Panc1 (cell line): Measurements from ENCODE around the gene MSANTD2. TPM values are rescaled to one million over a fixed set of nuclear protein-coding genes. Genes with fewer than 3 reads are reported as not detected.
"Not testable (repeated sequence)": the region's sequence is repeated elsewhere in the genome, so short reads cannot be mapped to it uniquely, and the experiment has no call there.

Source experiments
- ATAC-seq: fragments of 200-7000 bp; cut with Tn5 transposase; 2 replicates; pipeline ENCODE4 v1.9.1; 2020; ENCODE audit warnings: mild to moderate bottlenecking, moderate library complexity
- BruUV-seq: library from RNA; stranded (reverse); fragments of 400-500 nt; replicated peaks from 2 replicates; lab custom pipeline; 2021; lab: Mats Ljungman, UMichigan
- CTCF ChIA-PET: fragments of 300-600 bp; sonication (Branson Sonifier 250); formaldehyde crosslinking; loops from one replicate; lab custom pipeline; 2022; ENCODE audit warnings: antibody characterized with exemption; lab: Charles Lee
- POLR2A ChIA-PET: fragments of 300-600 bp; sonication (Branson Sonifier 250); formaldehyde crosslinking; loops from one replicate; lab custom pipeline; 2022; ENCODE audit warnings: antibody characterized with exemption; lab: Charles Lee
- DNase-seq: peaks from one replicate; pipeline ENCODE4 v3.0.0-alpha.2; 2010; ENCODE audit warnings: low read depth, low spot score
- H3K27ac ChIP-seq: 2 replicates; pipeline ENCODE4 v1.5.1; 2011; ENCODE audit warnings: mild to moderate bottlenecking, low read length, inconsistent platforms
- H3K27me3 ChIP-seq: fragments of 200-500 bp; sonication (Bioruptor generic); 2 replicates; pipeline ENCODE4 v1.6.0; 2014; ENCODE audit warnings: low read length, inconsistent platforms; ENCODE audit not compliant: control insufficient read depth, insufficient read depth
- H3K36me3 ChIP-seq: fragments of 200-500 bp; sonication (Bioruptor generic); 2 replicates; pipeline ENCODE4 v1.5.1; 2014; ENCODE audit warnings: inconsistent platforms, mild to moderate bottlenecking, low read length, moderate library complexity; ENCODE audit not compliant: control insufficient read depth, insufficient read depth
- H3K4me1 ChIP-seq: 2 replicates; pipeline ENCODE4 v1.5.1; 2011; ENCODE audit warnings: inconsistent platforms, mild to moderate bottlenecking, low read length, moderate library complexity; ENCODE audit not compliant: control insufficient read depth, insufficient read depth
- H3K4me3 ChIP-seq, 2 experiments: 2 replicates each; pipeline ENCODE4 v1.5.1; 2011 to 2012; ENCODE audit warnings: low read depth in 2 of 2, low read length in 2 of 2, mild to moderate bottlenecking in 2 of 2, inconsistent platforms in 1 of 2, moderate library complexity in 1 of 2
- H3K9me3 ChIP-seq: fragments of 200-500 bp; sonication (Bioruptor generic); 2 replicates; pipeline ENCODE4 v1.5.1; 2014; ENCODE audit warnings: low read depth, mild to moderate bottlenecking, inconsistent platforms, low read length, moderate library complexity; ENCODE audit not compliant: control insufficient read depth, insufficient read depth
- POLR2AphosphoS5 ChIP-seq: IDR thresholded peaks from 2 replicates; pipeline ENCODE4 v1.6.1; 2012; ENCODE audit warnings: mild to moderate bottlenecking, low read depth, low read length, moderate library complexity
- SIN3A ChIP-seq: IDR thresholded peaks from 2 replicates; pipeline ENCODE4 v1.6.1; 2012; ENCODE audit warnings: low read depth, mild to moderate bottlenecking, low read length, moderate library complexity, borderline replicate concordance; ENCODE audit not compliant: insufficient read depth
- TCF7L2 ChIP-seq: IDR thresholded peaks from 2 replicates; pipeline ENCODE4 v1.6.1; 2011; ENCODE audit warnings: mild to moderate bottlenecking, low read depth, low read length, inconsistent platforms
- in situ Hi-C: cut with HindIII; loops from 2 replicates; pipeline ENCODE4 v1.10.0; 2016; ENCODE audit warnings: low sequenced_read_pairs, low pct_unique_long_range_greater_than_20kb
- intact Hi-C: fragments of 100-400 bp; cut with micrococcal nuclease; formaldehyde crosslinking; loops from one replicate; pipeline ENCODE4 v1.10.0; 2022; ENCODE audit not compliant: unreplicated experiment
- total RNA-seq: library from RNA; stranded (reverse); gene quantifications from one replicate; pipeline ENCODE4 v1.2.1, GENCODE V29; 2021; ENCODE audit not compliant: unreplicated experiment
- TF ChIP-seq, protein P1 (sequence below): fragments of 450-650 bp; IDR thresholded peaks from 2 replicates; pipeline ENCODE4 v1.5.1; 2017; ENCODE audit warnings: mild to moderate bottlenecking
- TF ChIP-seq, protein P2 (sequence below), 2 experiments: IDR thresholded peaks; 2 replicates each; pipeline ENCODE4 v1.6.1; 2011 to 2012; ENCODE audit warnings: low read depth in 2 of 2, control low read depth in 1 of 2, low read length in 1 of 2, mild to moderate bottlenecking in 1 of 2, moderate library complexity in 1 of 2; ENCODE audit not compliant: insufficient read depth in 1 of 2

Gene MSANTD2
- total RNA-seq, 1 experiment from 2014 or later: 20.5 TPM

DNA sequence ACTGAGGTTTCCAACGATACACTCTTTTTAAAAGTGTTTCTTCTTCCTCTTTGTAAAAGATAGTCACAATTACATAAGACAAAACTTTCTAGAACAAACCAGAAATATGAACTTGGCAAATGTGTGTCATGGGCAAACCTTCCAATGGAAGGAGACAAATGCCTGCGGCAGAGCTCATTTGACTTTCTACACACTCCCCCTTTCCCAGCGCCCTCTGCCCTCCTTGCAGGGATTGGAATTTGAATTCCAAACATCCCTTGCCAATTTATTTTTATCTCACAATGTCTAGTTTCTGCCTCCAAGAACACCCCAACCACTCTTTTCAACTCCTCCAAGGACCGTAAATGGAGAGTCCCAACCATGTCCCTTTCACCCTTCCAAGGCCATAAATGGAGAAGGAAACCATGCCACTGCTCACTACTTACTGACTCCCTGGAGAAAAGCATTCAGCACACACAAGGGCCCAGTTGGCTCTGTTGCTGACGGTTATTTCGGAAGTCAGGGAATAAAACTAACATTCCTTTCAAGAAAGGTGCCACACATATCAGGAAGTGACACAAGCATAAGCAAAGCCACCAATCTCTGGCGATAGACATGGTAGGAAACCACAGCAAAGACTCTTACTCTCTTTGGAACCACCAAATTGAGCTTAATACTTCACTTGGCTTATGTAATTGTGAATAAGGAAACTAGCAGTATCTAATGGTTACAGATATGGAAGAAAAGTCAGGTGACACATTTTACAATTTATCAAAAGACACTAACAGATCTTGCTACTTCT lies 23.2 kb downstream of the MSANTD2 start:
- ATAC-seq (no peak), DNase-seq (no peak)
- POLR2A ChIA-PET: no interaction called here
- Histone ChIP-seq H3K4me3 (no peak overlapping the region), H3K27ac (no peak overlapping the region), H3K9me3 (no peaks in the 10 kb centered on the region), H3K36me3 (no peaks in the 10 kb centered on the region), H3K27me3 (no peaks in the 10 kb centered on the region), H3K4me1 (no peaks in the 10 kb centered on the region)
- in situ Hi-C loops: no loop called here
- intact Hi-C loops: no loop called here
- CTCF ChIA-PET: no interaction called here
- no TSS peak for BruUV-seq
- TF ChIP-seq TCF7L2 (no peak), POLR2AphosphoS5 (no peak), SIN3A (no peak)
- TF ChIP-seq, protein P1, sequence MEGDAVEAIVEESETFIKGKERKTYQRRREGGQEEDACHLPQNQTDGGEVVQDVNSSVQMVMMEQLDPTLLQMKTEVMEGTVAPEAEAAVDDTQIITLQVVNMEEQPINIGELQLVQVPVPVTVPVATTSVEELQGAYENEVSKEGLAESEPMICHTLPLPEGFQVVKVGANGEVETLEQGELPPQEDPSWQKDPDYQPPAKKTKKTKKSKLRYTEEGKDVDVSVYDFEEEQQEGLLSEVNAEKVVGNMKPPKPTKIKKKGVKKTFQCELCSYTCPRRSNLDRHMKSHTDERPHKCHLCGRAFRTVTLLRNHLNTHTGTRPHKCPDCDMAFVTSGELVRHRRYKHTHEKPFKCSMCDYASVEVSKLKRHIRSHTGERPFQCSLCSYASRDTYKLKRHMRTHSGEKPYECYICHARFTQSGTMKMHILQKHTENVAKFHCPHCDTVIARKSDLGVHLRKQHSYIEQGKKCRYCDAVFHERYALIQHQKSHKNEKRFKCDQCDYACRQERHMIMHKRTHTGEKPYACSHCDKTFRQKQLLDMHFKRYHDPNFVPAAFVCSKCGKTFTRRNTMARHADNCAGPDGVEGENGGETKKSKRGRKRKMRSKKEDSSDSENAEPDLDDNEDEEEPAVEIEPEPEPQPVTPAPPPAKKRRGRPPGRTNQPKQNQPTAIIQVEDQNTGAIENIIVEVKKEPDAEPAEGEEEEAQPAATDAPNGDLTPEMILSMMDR: no peak
- TF ChIP-seq, protein P2, sequence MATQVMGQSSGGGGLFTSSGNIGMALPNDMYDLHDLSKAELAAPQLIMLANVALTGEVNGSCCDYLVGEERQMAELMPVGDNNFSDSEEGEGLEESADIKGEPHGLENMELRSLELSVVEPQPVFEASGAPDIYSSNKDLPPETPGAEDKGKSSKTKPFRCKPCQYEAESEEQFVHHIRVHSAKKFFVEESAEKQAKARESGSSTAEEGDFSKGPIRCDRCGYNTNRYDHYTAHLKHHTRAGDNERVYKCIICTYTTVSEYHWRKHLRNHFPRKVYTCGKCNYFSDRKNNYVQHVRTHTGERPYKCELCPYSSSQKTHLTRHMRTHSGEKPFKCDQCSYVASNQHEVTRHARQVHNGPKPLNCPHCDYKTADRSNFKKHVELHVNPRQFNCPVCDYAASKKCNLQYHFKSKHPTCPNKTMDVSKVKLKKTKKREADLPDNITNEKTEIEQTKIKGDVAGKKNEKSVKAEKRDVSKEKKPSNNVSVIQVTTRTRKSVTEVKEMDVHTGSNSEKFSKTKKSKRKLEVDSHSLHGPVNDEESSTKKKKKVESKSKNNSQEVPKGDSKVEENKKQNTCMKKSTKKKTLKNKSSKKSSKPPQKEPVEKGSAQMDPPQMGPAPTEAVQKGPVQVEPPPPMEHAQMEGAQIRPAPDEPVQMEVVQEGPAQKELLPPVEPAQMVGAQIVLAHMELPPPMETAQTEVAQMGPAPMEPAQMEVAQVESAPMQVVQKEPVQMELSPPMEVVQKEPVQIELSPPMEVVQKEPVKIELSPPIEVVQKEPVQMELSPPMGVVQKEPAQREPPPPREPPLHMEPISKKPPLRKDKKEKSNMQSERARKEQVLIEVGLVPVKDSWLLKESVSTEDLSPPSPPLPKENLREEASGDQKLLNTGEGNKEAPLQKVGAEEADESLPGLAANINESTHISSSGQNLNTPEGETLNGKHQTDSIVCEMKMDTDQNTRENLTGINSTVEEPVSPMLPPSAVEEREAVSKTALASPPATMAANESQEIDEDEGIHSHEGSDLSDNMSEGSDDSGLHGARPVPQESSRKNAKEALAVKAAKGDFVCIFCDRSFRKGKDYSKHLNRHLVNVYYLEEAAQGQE (IDR thresholded peaks at IDR 0.05; ENCODE audit: insufficient read depth in 1 of 2, low read depth in 2 of 2, low read length in 1 of 2): no peak

DNA sequence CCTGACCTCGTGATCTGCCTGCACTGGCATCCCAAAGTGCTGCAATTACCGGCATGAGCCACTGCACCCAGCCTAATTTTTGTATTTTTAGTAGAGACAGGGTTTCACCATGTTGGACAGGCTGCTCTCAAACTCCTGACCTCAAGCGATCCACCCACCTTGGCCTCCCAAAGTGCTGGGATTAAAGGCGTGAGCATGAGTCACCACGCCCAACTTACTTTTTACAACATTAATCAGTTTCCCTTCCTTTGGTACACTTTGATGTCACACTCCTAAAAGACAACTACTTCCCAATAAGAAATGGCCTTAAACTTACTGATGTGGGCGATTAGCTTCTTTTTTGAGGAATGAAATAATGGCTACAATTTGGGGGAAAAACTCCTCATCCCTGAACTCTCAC lies 29.2 kb downstream of the MSANTD2 start:
- intact Hi-C loops, H3K9me3 ChIP-seq, H3K36me3 ChIP-seq, DNase-seq, H3K4me1 ChIP-seq, BruUV-seq, H3K27ac ChIP-seq, ATAC-seq, H3K4me3 ChIP-seq, in situ Hi-C loops, H3K27me3 ChIP-seq, CTCF ChIA-PET: not testable (repeated sequence)
- POLR2A ChIA-PET: interaction anchor here (0.6 kb wide), 1 partner anchor 30 kb away, joined by 3 read pairs; no protein-coding TSS in a partner anchor
